GM12878 (cell line): ENCODE data around the gene INHBB. TPM values are rescaled to one million over a fixed set of nuclear protein-coding genes. Genes with fewer than 3 reads are reported as not detected.

Source experiments
- ATAC-seq: fragments of 200-7000 bp; cut with Tn5 transposase; 3 replicates; pipeline ENCODE4 v1.9.1; 2020; ENCODE audit warnings: mild to moderate bottlenecking, moderate library complexity
- BruUV-seq: library from RNA; stranded (reverse); fragments of 400-500 nt; replicated peaks from 2 replicates; lab custom pipeline; 2021; lab: Mats Ljungman, UMichigan
- CTCF ChIA-PET: fragments of 300-600 bp; sonication (Branson Sonifier 250); formaldehyde crosslinking; extraction: SDS; loops from one replicate; lab custom pipeline; 2021; ENCODE audit warnings: inconsistent platforms; lab: Yijun Ruan, JAX
- POLR2A ChIA-PET: fragments of 350-600 bp; formaldehyde crosslinking; extraction: SDS; loops from one replicate; lab custom pipeline; 2021; ENCODE audit warnings: inconsistent platforms; lab: Charles Lee
- RAD21 ChIA-PET: fragments of 300-600 bp; sonication (Branson Sonifier 250); formaldehyde crosslinking; loops from one replicate; lab custom pipeline; 2023; ENCODE audit warnings: antibody characterized with exemption; ENCODE audit not compliant: unreplicated experiment; lab: Charles Lee
- SMC1A ChIA-PET: fragments of 300-600 bp; sonication (Branson Sonifier 250); formaldehyde crosslinking; loops from one replicate; lab custom pipeline; 2023; ENCODE audit not compliant: unreplicated experiment, uncharacterized antibody; lab: Charles Lee
- DNase-seq: peaks from one replicate; pipeline ENCODE4 v3.0.0-alpha.2; 2011; ENCODE audit warnings: low read depth, low spot score
- FAIRE-seq: peaks from 3 replicates; lab custom pipeline; 2011; peaks lifted over from hg19 to GRCh38; lab: Jason Lieb, UNC
- H2AFZ ChIP-seq: 2 replicates; pipeline ENCODE4 v1.6.0; 2011; ENCODE audit warnings: low read depth, low read length, control low read depth; ENCODE audit not compliant: control insufficient read depth
- H3K27ac ChIP-seq: 2 replicates; pipeline ENCODE4 v1.5.1; 2011; ENCODE audit warnings: control low read depth; ENCODE audit not compliant: control insufficient read depth, insufficient read depth
- H3K27me3 ChIP-seq, 2 experiments: replicated peaks in 1 of 2; 2 replicates each; pipeline versions ENCODE4 v1.6.0 to v1.6.1; 2011; ENCODE audit warnings: low read length in 1 of 2; ENCODE audit not compliant: control insufficient read depth in 2 of 2, insufficient read depth in 2 of 2
- H3K36me3 ChIP-seq, 2 experiments: 2 replicates each; pipeline ENCODE4 v1.5.1; 2011; ENCODE audit warnings: low read length in 1 of 2; ENCODE audit not compliant: control insufficient read depth in 2 of 2, insufficient read depth in 2 of 2
- H3K4me1 ChIP-seq: 2 replicates; pipeline ENCODE4 v1.6.1; 2011; ENCODE audit warnings: mild to moderate bottlenecking, low read length, moderate library complexity, mixed read lengths; ENCODE audit not compliant: control insufficient read depth, insufficient read depth
- H3K4me2 ChIP-seq: 2 replicates; pipeline ENCODE4 v1.6.0; 2011; ENCODE audit warnings: control low read depth; ENCODE audit not compliant: control insufficient read depth, insufficient read depth
- H3K4me3 ChIP-seq: fragments of 200-600 bp; sonication (generic); 2 replicates; pipeline ENCODE4 v1.5.1; 2016
- H3K79me2 ChIP-seq: 2 replicates; pipeline ENCODE4 v1.6.0; 2011; ENCODE audit warnings: low read length; ENCODE audit not compliant: control insufficient read depth, insufficient read depth
- H3K9ac ChIP-seq: 2 replicates; pipeline ENCODE4 v1.8.0; 2011; ENCODE audit warnings: low read length, control low read depth, mixed read lengths; ENCODE audit not compliant: control insufficient read depth, insufficient read depth
- H3K9me3 ChIP-seq: replicated peaks from 3 replicates; pipeline ENCODE4 v1.5.1; 2011; ENCODE audit warnings: mild to moderate bottlenecking, low read length; ENCODE audit not compliant: control insufficient read depth, insufficient read depth
- H4K20me1 ChIP-seq: 2 replicates; pipeline ENCODE4 v1.6.0; 2011; ENCODE audit not compliant: control insufficient read depth, insufficient read depth
- CHD1 ChIP-seq: IDR thresholded peaks from 2 replicates; pipeline ENCODE4 v1.6.1; 2012; ENCODE audit warnings: low read depth, low read length, improper control_type of control experiment
- CHD4 ChIP-seq: fragments of 200-600 bp; sonication (generic); IDR thresholded peaks from 2 replicates; pipeline ENCODE4 v1.6.1; 2016; ENCODE audit warnings: mild to moderate bottlenecking
- CREM ChIP-seq: IDR thresholded peaks from 2 replicates; pipeline ENCODE4 v1.6.1; 2014; ENCODE audit warnings: antibody characterized with exemption, low read depth
- MTA2 ChIP-seq: fragments of 450-650 bp; IDR thresholded peaks from 2 replicates; pipeline ENCODE4 v1.6.1; 2016; ENCODE audit warnings: low read depth, mild to moderate bottlenecking, moderate library complexity
- NR2C1 ChIP-seq: fragments of 450-650 bp; IDR thresholded peaks from 2 replicates; pipeline ENCODE4 v1.6.1; 2017; ENCODE audit warnings: antibody characterized with exemption, mild to moderate bottlenecking, moderate library complexity
- SMAD1 ChIP-seq: fragments of 450-650 bp; IDR thresholded peaks from 2 replicates; pipeline ENCODE4 v1.6.1; 2018; ENCODE audit warnings: mild to moderate bottlenecking, low read depth; ENCODE audit not compliant: partially characterized antibody
- STAT3 ChIP-seq: IDR thresholded peaks from 2 replicates; pipeline ENCODE4 v1.6.1; 2011; ENCODE audit warnings: low read depth, low read length, improper control_type of control experiment
- ZBED1 ChIP-seq: IDR thresholded peaks from 2 replicates; pipeline ENCODE4 v1.6.1; 2016; ENCODE audit warnings: borderline replicate concordance
- ZBTB33 ChIP-seq: fragments of 450-650 bp; IDR thresholded peaks from 2 replicates; pipeline ENCODE4 v1.6.1; 2017; ENCODE audit warnings: mild to moderate bottlenecking
- ZNF274 ChIP-seq: IDR thresholded peaks from one replicate; pipeline ENCODE4 v1.8.0; 2011; ENCODE audit not compliant: insufficient read length, insufficient read depth
- WGBS: methylation state at CpG from one replicate; pipeline ENCODE4 v1.1.6; 2016; ENCODE audit warnings: low lambda C conversion rate; ENCODE audit not compliant: insufficient replicate concordance, insufficient coverage; ENCODE audit errors: missing lambda C conversion rate; 5-methylcytosine and 5-hydroxymethylcytosine counted together
- in situ Hi-C: fragments of 300-500 bp; cut with MboI; formaldehyde crosslinking; loops from 9 replicates; pipeline ENCODE4 v1.14.3; 2018; ENCODE audit warnings: mixed read lengths
- intact Hi-C: fragments of 100-400 bp; cut with micrococcal nuclease; formaldehyde crosslinking; loops from one replicate; pipeline ENCODE4 v1.14.2; 2022; ENCODE audit not compliant: unreplicated experiment
- polyA plus RNA-seq, 11 experiments: library from polyadenylated mRNA; depleted of rRNA in 4 of 11; unstranded in 6 of 11; stranded (reverse) in 5 of 11; fragments of >200 nt; fragmentation: Nextera tagmentation in 4 of 11; fragmentation: Illumina TruSeq in 1 of 11; extraction: Ambion mirVana in 4 of 11; extraction: Trizol in 1 of 11; gene quantifications; 1 replicate in 1 of 11; 2 replicates in 10 of 11; pipeline versions ENCODE4 v1.2.1 to v1.2.3, GENCODE V29; 2011 to 2016; ENCODE audit warnings: inconsistent platforms in 2 of 11, missing spikeins in 2 of 11, low read depth in 1 of 11
- total RNA-seq, 4 experiments: library from RNA; depleted of rRNA in 3 of 4; stranded (reverse); fragments of >200 nt in 3 of 4; fragmentation: Illumina TruSeq in 1 of 4; extraction: Trizol in 1 of 4; gene quantifications; 2 replicates each; pipeline versions ENCODE4 v1.2.1 to v1.2.3, GENCODE V29; 2013 to 2021
- TF ChIP-seq, protein P1 (sequence below): IDR thresholded peaks from 2 replicates; pipeline ENCODE4 v1.6.1; 2012; ENCODE audit warnings: low read depth, low read length, improper control_type of control experiment

The INHBB gene
- total and polyA plus RNA-seq, 10 of the 15 experiments (the other 5 are each of a cell fraction or from before 2014, with no cell fraction given) = 0.05 TPM; not detected in 9

- no peaks in the 10 kb centered on the region; a peak in 2 of 4 replicates for H3K27me3 ChIP-seq
- SMC1A ChIA-PET = no interaction called here
- in situ Hi-C loops = no loop called here
Observed at GRCh38 chr2:120354935-120355779, 9.2 kb downstream of the INHBB start.

More at GRCh38 chr2:120354935-120355779, 9.2 kb downstream of the INHBB start:
- Histone ChIP-seq H3K79me2 (no peaks in the 10 kb centered on the region), H2AFZ (no peak overlapping the region), H3K27ac (no peak overlapping the region), H3K9ac (no peak overlapping the region), H3K4me1 (no peaks in the 10 kb centered on the region), H4K20me1 (no peaks in the 10 kb centered on the region), H3K36me3 (no peaks in the 10 kb centered on the region), H3K4me3 (no peak overlapping the region), H3K9me3 (no peaks in the 10 kb centered on the region), H3K4me2 (no peak overlapping the region)
- TF ChIP-seq ZBTB33 = no peak
- TF ChIP-seq STAT3 = no peak
- TF ChIP-seq CREM = no peak
- no peak for TF ChIP-seq CHD4
- no peak for TF ChIP-seq NR2C1
- no peak for TF ChIP-seq MTA2
- TF ChIP-seq CHD1 = no peak
- TF ChIP-seq SMAD1 = no peak
- no peak for TF ChIP-seq ZNF274
- TF ChIP-seq, protein P1, sequence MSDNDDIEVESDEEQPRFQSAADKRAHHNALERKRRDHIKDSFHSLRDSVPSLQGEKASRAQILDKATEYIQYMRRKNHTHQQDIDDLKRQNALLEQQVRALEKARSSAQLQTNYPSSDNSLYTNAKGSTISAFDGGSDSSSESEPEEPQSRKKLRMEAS = no peak
- no peak for TF ChIP-seq ZBED1
- DNase-seq (no peak), FAIRE-seq (no peak), ATAC-seq (no peak)
- no TSS peak for BruUV-seq
- 55% methylated on average over 14 of the region's 15 CpGs for WGBS
- ChIA-PET POLR2A (no interaction called here), CTCF (no interaction called here), RAD21 (no interaction called here)
- intact Hi-C loops = no loop called here
